ENCODE data around the gene CORO2B. TPM values are rescaled to one million over a fixed set of nuclear protein-coding genes. Genes with fewer than 3 reads are reported as not detected.
A peak's percentile ranks its signal among the peaks of the same experiment; 100 is the strongest.

Gene CORO2B
- total RNA-seq, 1 donor from 2014 or later, result 1.1 TPM

- no peak for DNase-seq (ENCODE audit: low spot score in 2 of 2, unreplicated experiment in 2 of 2)
- Mint-ChIP-seq H3K9me3 (no peaks in the 10 kb centered on the region), H3K27ac (no peak overlapping the region), H3K4me1 (peaks cover 3% of the 10 kb centered on the region), H3K27me3 (ENCODE audit: low read depth) (peaks cover 5% of the 10 kb centered on the region), H3K4me3 (no peak overlapping the region), H3K36me3 (no peaks in the 10 kb centered on the region)
- TF ChIP-seq CTCF (IDR thresholded peaks at IDR 0.05; ENCODE audit: unreplicated experiment), result no peak
These were observed 77.6 kb downstream of the CORO2B start for GRCh38 chr15:68656438-68656739.

- peaks cover 7% of the 10 kb centered on the region for H3K9me3 Mint-ChIP-seq
- H3K27me3 Mint-ChIP-seq (ENCODE audit: low read depth), result no peaks in the 10 kb centered on the region
- no peaks in the 10 kb centered on the region for H3K36me3 Mint-ChIP-seq
- peaks cover 3% of the 10 kb centered on the region for H3K4me1 Mint-ChIP-seq
- peak in 1 of 2 experiments; percentile 13 for DNase-seq (ENCODE audit: low spot score in 2 of 2, unreplicated experiment in 2 of 2)
- TF ChIP-seq CTCF (IDR thresholded peaks at IDR 0.05; ENCODE audit: unreplicated experiment), result no peak
- H3K27ac Mint-ChIP-seq, result no peak overlapping the region
- H3K4me3 Mint-ChIP-seq, result no peak overlapping the region
These were observed 79.4 kb downstream of the CORO2B start for GRCh38 chr15:68658151-68658550.

- Mint-ChIP-seq H3K36me3 (no peaks in the 10 kb centered on the region), H3K27ac (no peak overlapping the region), H3K27me3 (ENCODE audit: low read depth) (no peaks in the 10 kb centered on the region), H3K4me3 (no peak overlapping the region), H3K9me3 (peaks cover 9% of the 10 kb centered on the region), H3K4me1 (peaks cover 1% of the 10 kb centered on the region)
- TF ChIP-seq CTCF (IDR thresholded peaks at IDR 0.05; ENCODE audit: unreplicated experiment), result no peak
- DNase-seq (ENCODE audit: low spot score in 2 of 2, unreplicated experiment in 2 of 2), result no peak
These were observed 80.0 kb downstream of the CORO2B start for GRCh38 chr15:68658641-68659358.

- no peak overlapping the region for H3K4me3 Mint-ChIP-seq
- H3K9me3 Mint-ChIP-seq, result peaks cover 11% of the 10 kb centered on the region
- no peaks in the 10 kb centered on the region for H3K4me1 Mint-ChIP-seq
- H3K36me3 Mint-ChIP-seq, result no peaks in the 10 kb centered on the region
- no peak for TF ChIP-seq CTCF (IDR thresholded peaks at IDR 0.05; ENCODE audit: unreplicated experiment)
- no peak overlapping the region for H3K27ac Mint-ChIP-seq
- no peak for DNase-seq (ENCODE audit: low spot score in 2 of 2, unreplicated experiment in 2 of 2)
- no peaks in the 10 kb centered on the region for H3K27me3 Mint-ChIP-seq (ENCODE audit: low read depth)
These were observed 84.7 kb downstream of the CORO2B start for GRCh38 chr15:68663526-68663925.

- no peak for TF ChIP-seq CTCF (IDR thresholded peaks at IDR 0.05; ENCODE audit: unreplicated experiment)
- Mint-ChIP-seq H3K9me3 (peaks cover 11% of the 10 kb centered on the region), H3K27ac (no peak overlapping the region), H3K4me1 (no peaks in the 10 kb centered on the region), H3K27me3 (ENCODE audit: low read depth) (no peaks in the 10 kb centered on the region), H3K4me3 (no peak overlapping the region), H3K36me3 (no peaks in the 10 kb centered on the region)
- DNase-seq (ENCODE audit: low spot score in 2 of 2, unreplicated experiment in 2 of 2), result peak in 1 of 2 experiments; percentile 20
These were observed 87.5 kb downstream of the CORO2B start for GRCh38 chr15:68666120-68666811.

Measured in mesothelial cell of epicardium (in vitro differentiated cells).